Nephron progenitor cell (in vitro differentiated cells): ENCODE data around the gene COL5A2.

ENCODE experiments used
- DNase-seq: peaks from one replicate; pipeline ENCODE4 v3.0.0; 2021
- H3K27ac Mint-ChIP-seq: 2 replicates; pipeline ENCODE4 v1.8.0; 2021; ENCODE audit warnings: mild to moderate bottlenecking, moderate library complexity, mixed read lengths
- H3K27me3 Mint-ChIP-seq: 2 replicates; pipeline ENCODE4 v1.8.0; 2021; ENCODE audit warnings: mild to moderate bottlenecking, low read depth, mixed read lengths; ENCODE audit not compliant: poor library complexity
- H3K36me3 Mint-ChIP-seq: 2 replicates; pipeline ENCODE4 v1.8.0; 2021; ENCODE audit warnings: low read depth, mixed read lengths
- H3K4me1 Mint-ChIP-seq: 2 replicates; pipeline ENCODE4 v1.8.0; 2021; ENCODE audit warnings: mixed read lengths
- H3K4me3 Mint-ChIP-seq: 2 replicates; pipeline ENCODE4 v1.8.0; 2021; ENCODE audit warnings: mild to moderate bottlenecking, moderate library complexity, mixed read lengths
- H3K9me3 Mint-ChIP-seq: 2 replicates; pipeline ENCODE4 v1.8.0; 2021; ENCODE audit warnings: mild to moderate bottlenecking, moderate library complexity, mixed read lengths
- CTCF ChIP-seq: fragments of 200-600 bp; sonication (generic); IDR thresholded peaks from 2 replicates; pipeline ENCODE4 v1.5.0; 2021; ENCODE audit warnings: antibody characterized with exemption

COL5A2 gene

GRCh38 chr2:189204322-189204941 lies 24.9 kb upstream of the COL5A2 start:
- Mint-ChIP-seq H3K36me3 (no peaks in the 10 kb centered on the region), H3K9me3 (peaks cover 2% of the 10 kb centered on the region), H3K4me1 (peaks cover 39% of the 10 kb centered on the region), H3K27ac (peak overlapping the region; percentile 1), H3K27me3 (no peaks in the 10 kb centered on the region), H3K4me3 (no peak overlapping the region)
- TF ChIP-seq CTCF = no peak
- no peak for DNase-seq

DNA sequence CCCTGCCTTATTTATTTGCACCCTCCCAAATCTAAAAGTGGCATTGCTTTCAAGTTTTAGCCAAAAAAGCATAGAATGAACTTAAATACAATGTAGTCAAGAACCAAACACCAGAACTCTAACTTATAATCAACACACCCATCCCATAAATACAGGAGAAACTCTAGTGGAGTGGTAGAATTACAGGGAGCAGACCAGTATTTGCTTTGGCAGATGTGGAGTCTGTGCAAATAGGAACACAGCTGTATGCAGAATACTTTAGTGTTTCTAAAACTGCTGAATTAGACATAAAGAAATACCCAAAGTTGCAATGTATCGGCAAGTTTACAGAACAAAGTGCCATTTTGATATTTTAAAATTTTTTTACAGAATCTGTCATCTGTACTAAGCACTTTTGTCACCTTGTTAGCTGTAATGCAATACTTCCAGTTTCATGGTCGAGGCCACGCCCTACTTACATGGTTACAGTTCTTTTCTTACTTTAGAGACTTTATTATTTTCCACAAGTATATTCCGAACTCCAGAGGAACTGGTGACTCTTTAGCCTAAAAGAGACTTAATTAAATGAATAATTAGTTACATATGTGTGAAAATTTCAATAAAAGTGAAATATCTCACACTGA lies 23.7 kb upstream of the COL5A2 start:
- TF ChIP-seq CTCF = no peak
- H3K27me3 Mint-ChIP-seq = no peaks in the 10 kb centered on the region
- no peak overlapping the region for H3K27ac Mint-ChIP-seq
- H3K9me3 Mint-ChIP-seq = peaks cover 2% of the 10 kb centered on the region
- peaks cover 28% of the 10 kb centered on the region for H3K4me1 Mint-ChIP-seq
- H3K4me3 Mint-ChIP-seq = no peak overlapping the region
- DNase-seq = no peak
- H3K36me3 Mint-ChIP-seq = no peaks in the 10 kb centered on the region

DNA sequence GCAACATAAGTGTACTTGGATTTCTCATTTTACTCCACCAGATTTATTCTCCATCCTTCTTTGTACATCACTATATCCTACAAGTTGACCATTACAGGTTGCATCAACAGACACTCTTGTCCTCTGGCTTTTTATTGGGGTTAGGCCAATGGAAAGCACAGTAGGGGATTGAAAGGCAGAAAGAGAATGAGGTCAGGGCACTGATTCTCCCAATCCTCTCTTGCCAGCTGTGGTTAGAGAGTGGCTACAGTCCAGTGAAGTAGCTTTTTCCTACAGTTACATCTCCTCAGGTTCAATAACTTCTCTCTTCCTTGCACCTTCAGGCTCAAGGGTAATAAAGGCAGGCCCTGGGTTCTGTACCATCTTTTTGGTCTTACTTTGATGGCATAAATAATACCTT lies 20.2 kb upstream of the COL5A2 start:
- Mint-ChIP-seq H3K9me3 (peaks cover 23% of the 10 kb centered on the region), H3K27ac (peak overlapping the region; percentile 44), H3K36me3 (peaks cover 18% of the 10 kb centered on the region), H3K4me3 (no peak overlapping the region), H3K27me3 (no peaks in the 10 kb centered on the region), H3K4me1 (peaks cover 22% of the 10 kb centered on the region)
- DNase-seq = no peak
- no peak for TF ChIP-seq CTCF

GRCh38 chr2:189192766-189193165 lies 13.2 kb upstream of the COL5A2 start:
- DNase-seq = no peak
- TF ChIP-seq CTCF = no peak
- peaks cover 31% of the 10 kb centered on the region for H3K9me3 Mint-ChIP-seq
- no peak overlapping the region for H3K4me3 Mint-ChIP-seq
- H3K4me1 Mint-ChIP-seq = no peaks in the 10 kb centered on the region
- no peaks in the 10 kb centered on the region for H3K27me3 Mint-ChIP-seq
- no peak overlapping the region for H3K27ac Mint-ChIP-seq
- H3K36me3 Mint-ChIP-seq = peaks cover 35% of the 10 kb centered on the region

GRCh38 chr2:189191766-189192165 lies 12.2 kb upstream of the COL5A2 start:
- Mint-ChIP-seq H3K27ac (no peak overlapping the region), H3K4me1 (no peaks in the 10 kb centered on the region), H3K36me3 (peaks cover 31% of the 10 kb centered on the region), H3K4me3 (no peak overlapping the region), H3K27me3 (no peaks in the 10 kb centered on the region), H3K9me3 (peaks cover 30% of the 10 kb centered on the region)
- no peak for DNase-seq
- no peak for TF ChIP-seq CTCF

- DNase-seq = no peak
- Mint-ChIP-seq H3K27ac (no peak overlapping the region), H3K4me1 (no peaks in the 10 kb centered on the region), H3K36me3 (peaks cover 26% of the 10 kb centered on the region), H3K9me3 (peaks cover 23% of the 10 kb centered on the region), H3K27me3 (no peaks in the 10 kb centered on the region), H3K4me3 (no peak overlapping the region)
- TF ChIP-seq CTCF = no peak
Observed at GRCh38 chr2:189190685-189191084, 11.1 kb upstream of the COL5A2 start.
